DMS53 treated with DMSO at 0.1 percent for 48 hours (cell line): ENCODE measurements around the gene SCGB1D1.
"Not testable (repeated sequence)": the region's sequence is repeated elsewhere in the genome, so short reads cannot be mapped to it uniquely, and the experiment has no call there.

Experiments
- DNase-seq: peaks from one replicate; lab custom pipeline; 2025; ENCODE audit not compliant: unreplicated experiment; lab: John Stamatoyannopoulos, UW

SCGB1D1 gene

GRCh38 chr11:62157603-62158002 lies 32.4 kb upstream of the SCGB1D1 start:
- no peak for DNase-seq

DNA sequence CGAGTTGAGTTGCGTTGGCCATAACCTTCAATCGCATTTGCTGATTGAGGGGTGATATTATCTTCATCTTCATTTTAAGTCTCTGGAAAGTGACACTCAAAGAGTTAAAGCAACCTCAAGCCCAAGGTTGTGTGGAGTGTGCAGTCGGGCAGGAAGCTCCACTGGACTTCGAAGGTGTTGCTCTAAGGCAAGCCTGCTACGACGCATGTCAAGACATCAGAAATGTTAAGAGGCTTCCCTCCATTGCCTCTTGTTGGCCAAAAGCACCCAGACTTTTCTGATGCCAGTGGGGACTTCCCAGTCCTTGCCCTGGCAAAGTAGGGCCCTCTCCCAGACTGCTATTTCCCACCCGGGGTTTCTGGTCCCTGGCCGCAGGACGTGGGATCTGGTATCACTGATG lies 23.6 kb upstream of the SCGB1D1 start:
- DNase-seq, result no peak

- DNase-seq, result no peak
Measured at GRCh38 chr11:62169448-62169847, 20.6 kb upstream of the SCGB1D1 start.

GRCh38 chr11:62169935-62170334 lies 20.1 kb upstream of the SCGB1D1 start:
- DNase-seq, result no peak

DNA sequence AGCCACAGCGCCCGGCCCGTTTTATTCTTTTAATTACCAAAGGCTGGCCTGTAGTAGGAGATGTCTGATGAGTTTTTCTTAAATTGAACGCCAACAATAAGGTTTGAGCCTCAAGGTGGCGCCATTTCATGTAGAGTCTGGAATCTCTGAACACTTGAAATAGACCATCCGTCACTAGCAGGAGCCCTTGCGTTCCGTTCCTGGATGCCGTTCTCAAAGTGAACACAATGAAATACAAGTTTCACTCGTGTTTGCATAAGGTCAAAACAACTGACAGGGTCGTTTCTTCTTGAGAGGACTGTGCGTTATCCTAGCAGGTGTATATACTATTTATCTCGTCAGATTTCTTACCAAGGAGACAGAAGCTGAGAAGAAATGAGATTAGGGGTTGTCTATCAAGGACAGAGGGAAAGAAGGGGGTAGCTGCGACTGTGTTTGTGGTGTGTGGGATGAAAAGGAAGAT lies 18.7 kb upstream of the SCGB1D1 start:
- DNase-seq, result peak; percentile 89

- no peak for DNase-seq
Measured at GRCh38 chr11:62172294-62172693, 17.7 kb upstream of the SCGB1D1 start.

- no peak for DNase-seq
Measured at GRCh38 chr11:62176766-62177165, 13.2 kb upstream of the SCGB1D1 start.

DNA sequence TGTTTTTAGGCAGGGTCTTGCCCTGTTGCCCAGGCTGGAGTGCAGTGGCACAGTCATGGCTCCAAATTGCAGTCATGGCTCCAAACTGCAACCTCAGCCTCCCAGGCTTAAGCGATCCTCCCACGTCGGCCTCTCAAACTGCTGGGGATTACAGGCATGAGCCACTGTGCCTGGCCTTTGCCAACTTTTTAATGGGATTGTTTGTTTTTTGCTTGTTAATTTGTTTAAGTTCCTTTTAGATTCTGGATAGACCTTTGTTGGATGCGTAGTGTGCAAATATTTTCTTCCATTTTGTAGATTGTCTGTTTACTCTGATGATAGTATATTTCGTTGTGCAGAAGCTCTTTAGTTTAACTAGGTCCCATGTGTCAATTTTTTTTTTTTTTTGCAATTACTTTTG lies 10.0 kb upstream of the SCGB1D1 start:
- no peak for DNase-seq

- no peak for DNase-seq
Measured at GRCh38 chr11:62181097-62181496, 8.9 kb upstream of the SCGB1D1 start.

- no peak for DNase-seq
Measured at GRCh38 chr11:62182147-62182891, 7.7 kb upstream of the SCGB1D1 start.

DNA sequence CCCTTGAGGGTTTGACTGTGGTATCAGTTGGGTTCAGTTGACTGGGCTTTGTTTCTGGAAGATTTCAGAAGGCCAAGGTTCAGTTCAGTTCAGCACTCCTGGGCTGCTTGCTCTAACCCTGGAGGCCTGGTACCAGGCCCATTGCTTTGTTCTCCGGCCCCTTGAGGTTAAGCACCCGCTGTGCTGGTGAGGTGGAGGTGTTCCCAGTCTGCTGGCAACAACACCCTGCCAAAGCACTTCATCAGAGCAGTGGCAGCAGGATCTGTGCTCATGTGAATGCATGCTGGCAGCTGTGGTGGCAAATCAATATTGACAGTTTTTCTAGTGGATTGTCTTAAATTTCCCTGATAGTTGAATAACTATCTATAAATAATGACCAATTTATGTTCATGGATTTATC lies 3.8 kb upstream of the SCGB1D1 start:
- DNase-seq, result peak; percentile 8

DNA sequence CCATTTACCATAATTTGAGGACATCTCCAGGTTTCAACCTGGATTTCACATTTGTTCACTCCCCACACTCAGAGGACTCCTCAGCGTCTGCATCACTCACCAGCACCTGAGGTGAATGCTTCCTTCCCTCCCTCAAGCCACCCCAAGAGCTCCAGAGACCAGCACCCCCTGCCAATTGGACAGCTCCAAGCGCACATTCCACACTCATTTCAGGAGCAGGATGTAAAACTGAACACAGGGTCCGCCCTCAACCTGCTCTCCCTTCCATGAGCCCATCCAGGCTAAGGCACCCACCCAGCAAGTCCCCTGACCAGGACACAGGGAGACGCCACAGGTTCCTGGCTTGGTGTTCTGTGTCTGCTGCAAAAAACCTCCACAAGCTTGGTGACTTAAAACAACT lies 3.9 kb downstream of the SCGB1D1 start:
- no peak for DNase-seq

- DNase-seq, result not testable (repeated sequence)
Measured at GRCh38 chr11:62195010-62195409, 5.0 kb downstream of the SCGB1D1 start.

DNA sequence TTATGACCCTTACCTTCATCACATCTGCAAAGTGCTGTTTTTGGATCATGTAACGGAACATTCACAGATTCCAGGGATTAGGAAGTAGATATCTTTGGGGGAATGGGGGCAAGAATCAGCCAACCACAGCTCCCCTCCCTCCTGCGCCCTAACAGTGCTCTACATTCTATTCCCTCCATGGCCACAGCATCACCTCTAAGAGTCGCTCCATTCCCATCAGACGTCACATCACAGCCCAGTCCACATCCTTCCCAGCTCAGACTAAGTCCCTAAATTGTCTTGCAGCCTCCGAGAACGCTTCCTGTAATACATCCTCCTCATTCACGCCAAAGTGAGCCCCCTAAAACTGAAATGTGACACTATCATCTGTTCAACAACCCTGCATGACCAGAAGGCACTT lies 5.9 kb downstream of the SCGB1D1 start:
- no peak for DNase-seq

- DNase-seq, result not testable (repeated sequence)
Measured at GRCh38 chr11:62197400-62197799, 7.4 kb downstream of the SCGB1D1 start.

DNA sequence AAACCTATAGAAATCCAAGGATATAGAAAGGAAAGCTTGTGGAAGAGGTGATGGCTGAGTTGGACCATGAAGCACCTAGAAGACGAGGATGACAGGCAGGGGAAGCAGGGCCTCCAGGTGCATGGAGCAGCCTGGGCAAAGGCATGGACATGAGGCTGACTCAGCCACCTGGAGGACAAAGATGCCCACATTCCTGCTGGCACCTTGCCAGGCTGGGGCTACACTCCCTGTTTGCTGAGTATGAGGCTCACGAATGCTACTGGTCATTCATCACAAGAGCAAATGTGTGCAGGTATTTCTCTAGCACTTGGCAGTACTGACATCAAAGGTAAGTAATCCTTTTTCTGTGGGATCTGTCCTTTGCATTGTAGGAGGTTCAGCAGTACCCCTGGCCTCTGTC lies 11.4 kb downstream of the SCGB1D1 start:
- DNase-seq, result peak; percentile 53

- no peak for DNase-seq
Measured at GRCh38 chr11:62202910-62203309, 12.9 kb downstream of the SCGB1D1 start.

GRCh38 chr11:62204430-62204829 lies 14.4 kb downstream of the SCGB1D1 start:
- DNase-seq, result no peak

GRCh38 chr11:62205441-62205840 lies 15.4 kb downstream of the SCGB1D1 start:
- no peak for DNase-seq

DNA sequence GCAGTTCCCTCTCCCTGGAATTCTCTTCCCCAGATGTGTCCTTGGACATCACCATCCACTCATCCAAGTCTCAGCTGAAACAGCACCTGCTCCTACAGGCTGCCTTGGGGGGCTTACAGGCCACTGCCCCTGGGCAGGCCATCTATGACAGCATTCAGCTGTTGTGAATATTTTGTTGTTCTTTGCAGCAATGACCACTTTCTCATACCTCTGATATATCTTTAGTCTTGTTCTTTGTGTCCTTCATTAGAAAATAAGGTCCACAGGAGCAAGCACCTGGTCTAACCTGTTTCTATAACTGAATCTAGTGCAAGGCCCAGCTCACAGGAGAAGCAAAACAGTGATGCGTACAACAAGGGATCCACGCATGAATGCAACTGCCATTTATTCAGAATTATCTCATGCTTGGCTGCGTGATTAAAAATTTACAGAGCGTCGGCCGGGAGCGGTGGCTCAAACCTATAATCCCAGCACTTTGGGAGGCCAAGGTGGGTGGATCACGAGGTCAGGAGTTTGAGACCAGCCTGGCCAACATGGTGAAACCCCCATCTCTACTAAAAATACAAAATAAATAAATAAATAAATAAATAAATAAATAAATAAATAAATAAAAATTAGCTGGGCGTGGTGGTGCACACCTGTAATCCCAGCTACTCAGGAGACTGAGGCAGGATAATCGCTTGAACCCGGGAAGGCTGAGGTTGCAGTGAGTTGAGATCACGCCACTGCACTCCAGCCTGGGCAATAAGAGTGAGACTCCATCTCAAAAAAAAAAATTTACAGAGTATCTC lies 16.5 kb downstream of the SCGB1D1 start:
- DNase-seq, result peak; percentile 86

DNA sequence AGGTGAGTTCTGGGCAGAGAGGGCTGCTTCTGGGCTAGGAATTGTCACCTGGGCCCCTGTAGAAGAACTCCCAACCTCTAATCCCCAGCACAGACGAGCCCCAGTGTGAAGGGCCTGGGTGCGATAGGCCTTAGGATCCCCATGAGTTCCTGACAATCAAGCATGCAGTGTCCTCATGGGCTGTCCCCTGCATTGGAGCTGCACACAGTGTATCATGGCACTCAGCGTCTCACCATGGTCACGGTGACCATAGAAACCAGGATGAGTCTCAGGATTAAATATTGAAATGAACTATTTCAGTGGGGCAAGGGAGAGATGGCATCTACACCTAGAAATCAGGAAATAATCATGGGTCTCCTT lies 18.7 kb downstream of the SCGB1D1 start:
- peak; percentile 68 for DNase-seq

DNA sequence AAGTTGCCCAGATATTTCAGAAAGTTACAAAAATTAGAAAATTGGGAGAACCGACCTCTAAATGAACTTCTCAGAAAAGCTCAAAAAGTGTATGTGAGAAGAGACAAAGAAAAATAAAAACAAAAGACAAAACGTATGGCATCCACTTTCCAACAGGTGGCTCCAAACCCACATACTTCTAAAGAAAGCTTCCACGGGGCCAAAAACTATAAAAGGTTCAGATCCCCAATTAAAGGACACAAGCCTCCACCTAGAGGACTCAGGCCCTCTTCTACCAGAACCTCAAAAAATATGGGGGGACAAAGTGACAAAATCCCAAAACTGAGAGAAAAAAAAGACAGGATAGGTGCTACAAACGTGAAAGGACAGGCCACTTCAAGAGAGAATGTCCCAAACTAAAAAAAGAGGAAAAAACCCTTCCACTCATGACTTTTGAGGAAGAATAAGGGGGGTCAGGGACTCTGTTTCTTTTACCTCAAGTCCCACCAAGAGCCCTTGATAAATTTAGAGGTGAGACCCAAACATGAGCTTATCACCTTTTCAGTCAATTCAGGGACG lies 27.3 kb downstream of the SCGB1D1 start:
- DNase-seq, result peak; percentile 31
